Brain microvascular endothelial cell (primary cell): ENCODE results near the gene GNB5.
A peak's percentile ranks its signal among the peaks of the same experiment; 100 is the strongest.

Experiments
- DNase-seq: peaks from one replicate; pipeline ENCODE4 v3.0.0-alpha.2; 2020
- H3K27ac ChIP-seq: fragments of 250-450 bp; sonication (Bioruptor Pico); 2 replicates; pipeline ENCODE4 v1.5.1; 2020; ENCODE audit warnings: mild to moderate bottlenecking, moderate library complexity
- H3K27me3 ChIP-seq: fragments of 250-450 bp; sonication (Bioruptor Pico); replicated peaks from 2 replicates; pipeline ENCODE4 v1.5.1; 2020; ENCODE audit warnings: mild to moderate bottlenecking
- H3K36me3 ChIP-seq: fragments of 250-450 bp; sonication (Bioruptor Pico); replicated peaks from 2 replicates; pipeline ENCODE4 v1.5.1; 2020; ENCODE audit warnings: mild to moderate bottlenecking
- H3K4me3 ChIP-seq: 2 replicates; pipeline ENCODE4 v1.5.1; 2011; ENCODE audit warnings: low read depth, mild to moderate bottlenecking, control low read depth, low read length, moderate library complexity
- CTCF ChIP-seq: IDR thresholded peaks from 2 replicates; pipeline ENCODE4 v1.5.1; 2011; ENCODE audit warnings: low read depth, mild to moderate bottlenecking, moderate library complexity, low read length, control low read depth, inconsistent platforms; ENCODE audit errors: missing control alignments
- in situ Hi-C: cut with HindIII; loops from 2 replicates; pipeline ENCODE4 v1.10.0; 2017; ENCODE audit warnings: low sequenced_read_pairs, low pct_ligation_motif_present

The GNB5 gene

GRCh38 chr15:52217186-52217585 is 26.0 kb upstream of the GNB5 start:
- DNase-seq: no peak
- Histone ChIP-seq H3K27ac (no peak overlapping the region), H3K4me3 (no peak overlapping the region), H3K27me3 (no peaks in the 10 kb centered on the region), H3K36me3 (no peaks in the 10 kb centered on the region)
- TF ChIP-seq CTCF: peak; percentile 33
- in situ Hi-C loops: no loop called here

GRCh38 chr15:52214553-52214952 is 23.4 kb upstream of the GNB5 start:
- in situ Hi-C loops: no loop called here

GRCh38 chr15:52213206-52213605 is 22.0 kb upstream of the GNB5 start:
- no peak for DNase-seq
- H3K27me3 ChIP-seq: no peaks in the 10 kb centered on the region
- H3K36me3 ChIP-seq: no peaks in the 10 kb centered on the region
- in situ Hi-C loops: no loop called here
- no peak overlapping the region for H3K4me3 ChIP-seq
- no peak overlapping the region for H3K27ac ChIP-seq
- no peak for TF ChIP-seq CTCF

More at GRCh38 chr15:52214553-52214952, 23.4 kb upstream of the GNB5 start:
- Histone ChIP-seq H3K4me3 (no peak overlapping the region), H3K27ac (no peak overlapping the region), H3K36me3 (no peaks in the 10 kb centered on the region), H3K27me3 (no peaks in the 10 kb centered on the region)
- DNase-seq: no peak
- no peak for TF ChIP-seq CTCF

GRCh38 chr15:52208306-52208946 is 17.2 kb upstream of the GNB5 start:
- in situ Hi-C loops: no loop called here
- Histone ChIP-seq H3K4me3 (no peak overlapping the region), H3K36me3 (no peaks in the 10 kb centered on the region), H3K27me3 (no peaks in the 10 kb centered on the region), H3K27ac (no peak overlapping the region)
- peak; percentile 75 for DNase-seq
- peak; percentile 96 for TF ChIP-seq CTCF

GRCh38 chr15:52207191-52207590 is 16.0 kb upstream of the GNB5 start:
- Histone ChIP-seq H3K27ac (no peak overlapping the region), H3K27me3 (no peaks in the 10 kb centered on the region), H3K4me3 (no peak overlapping the region), H3K36me3 (no peaks in the 10 kb centered on the region)
- TF ChIP-seq CTCF: no peak
- DNase-seq: no peak
- in situ Hi-C loops: no loop called here

- TF ChIP-seq CTCF: no peak
- H3K27me3 ChIP-seq: no peaks in the 10 kb centered on the region
- H3K4me3 ChIP-seq: no peak overlapping the region
- in situ Hi-C loops: no loop called here
- H3K36me3 ChIP-seq: no peaks in the 10 kb centered on the region
- no peak overlapping the region for H3K27ac ChIP-seq
- DNase-seq: no peak
Observed at GRCh38 chr15:52206446-52206845, 15.3 kb upstream of the GNB5 start.
